Measurements from ENCODE around the gene SHC2.

SHC2 gene

GRCh38 chr19:369256-369655 lies 91.6 kb downstream of the SHC2 start:
- DNase-seq = no peak

GRCh38 chr19:368630-369024 lies 92.2 kb downstream of the SHC2 start:
- no peak for DNase-seq

- no peak for DNase-seq
Observed at GRCh38 chr19:367963-368629, 92.7 kb downstream of the SHC2 start.

GRCh38 chr19:367561-367960 lies 93.3 kb downstream of the SHC2 start:
- DNase-seq = no peak

GRCh38 chr19:366951-367350 lies 93.9 kb downstream of the SHC2 start:
- DNase-seq = no peak
